SJSA1 (cell line): ENCODE data around the gene PLPPR3. TPM values are rescaled to one million over a fixed set of nuclear protein-coding genes. Genes with fewer than 3 reads are reported as not detected.

ENCODE experiments used
- DNase-seq, 2 experiments: peaks; one replicate each; pipeline ENCODE4 v3.0.0-alpha.2; 2015 to 2020; ENCODE audit warnings: low spot score in 2 of 2, low read depth in 1 of 2
- H3K27ac ChIP-seq: fragments of 250-450 bp; sonication (Bioruptor Pico); 2 replicates; pipeline ENCODE4 v1.5.1; 2020; ENCODE audit warnings: mild to moderate bottlenecking, moderate library complexity
- H3K27me3 ChIP-seq: fragments of 250-450 bp; sonication (Bioruptor Pico); replicated peaks from 2 replicates; pipeline ENCODE4 v1.5.1; 2020; ENCODE audit warnings: mild to moderate bottlenecking, moderate library complexity
- H3K36me3 ChIP-seq: fragments of 250-450 bp; sonication (Bioruptor Pico); 2 replicates; pipeline ENCODE4 v1.5.1; 2020; ENCODE audit warnings: mild to moderate bottlenecking
- H3K4me1 ChIP-seq: fragments of 250-450 bp; sonication (Bioruptor Pico); replicated peaks from 2 replicates; pipeline ENCODE4 v1.6.1; 2021; ENCODE audit warnings: mild to moderate bottlenecking
- H3K4me3 ChIP-seq: fragments of 250-450 bp; sonication (Bioruptor Pico); 2 replicates; pipeline ENCODE4 v1.5.1; 2020; ENCODE audit warnings: mild to moderate bottlenecking
- H3K9me3 ChIP-seq: fragments of 250-450 bp; sonication (Bioruptor Pico); replicated peaks from 2 replicates; pipeline ENCODE4 v1.5.1; 2020; ENCODE audit warnings: mild to moderate bottlenecking
- total RNA-seq: library from RNA; depleted of rRNA; stranded (reverse); fragments of >200 nt; shearing (Covaris generic); gene quantifications from 2 replicates; pipeline ENCODE4 v1.2.3, GENCODE V29; 2014

PLPPR3 gene
- total RNA-seq, 1 experiment from 2014 or later: 1.1 TPM

DNA sequence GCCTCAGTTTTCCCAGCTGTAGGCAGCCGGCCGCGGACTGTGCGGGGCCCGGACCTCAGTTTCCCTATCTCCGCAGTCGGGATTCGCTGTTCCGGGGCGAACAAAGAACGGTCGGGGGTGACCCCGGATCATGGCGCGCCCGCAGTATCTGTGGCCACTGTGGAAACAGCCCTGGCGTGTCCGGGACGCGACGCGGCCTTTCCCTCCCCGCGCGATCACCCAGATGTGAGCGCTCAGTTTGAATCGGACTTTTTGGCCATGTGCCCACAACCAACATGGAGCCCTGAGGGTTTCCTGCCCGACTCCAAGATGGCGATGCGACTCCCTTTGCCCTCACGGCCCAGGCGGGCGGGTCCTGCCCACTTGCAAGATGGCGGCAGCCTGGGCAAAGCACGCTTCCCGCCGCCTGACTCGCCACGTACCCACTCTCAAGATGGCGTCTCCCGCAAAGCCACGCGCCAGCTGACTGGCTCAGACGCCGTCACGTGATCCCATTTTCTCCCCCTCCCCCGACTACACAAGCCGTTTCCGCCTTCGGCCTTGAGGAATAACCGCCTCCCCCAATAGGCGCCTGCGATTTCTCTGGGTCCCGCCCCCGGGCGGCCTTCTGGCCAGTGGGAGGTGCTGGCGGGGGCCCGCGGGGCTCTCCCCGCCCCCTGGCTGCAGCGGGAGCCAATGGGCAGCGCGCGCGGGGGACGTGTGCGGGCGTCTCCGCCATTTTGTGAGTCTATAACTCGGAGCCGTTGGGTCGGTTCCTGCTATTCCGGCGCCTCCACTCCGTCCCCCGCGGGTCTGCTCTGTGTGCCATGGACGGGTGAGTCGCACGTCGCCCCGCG, 24.8 kb downstream of the PLPPR3 start, which contains the start of gene PTBP1:
TSS of gene PTBP1 (plus strand) at position 761 of the 836 bp plus-strand sequence. CDS start at position 807, 46 bp downstream.
- H3K27ac ChIP-seq: peak within 1 kb of the TSS; percentile 93
- no peaks in the 10 kb centered on the region for H3K27me3 ChIP-seq
- H3K4me1 ChIP-seq: peaks cover 42% of the 10 kb centered on the region
- peak within 1 kb of the TSS; percentile 95 for H3K4me3 ChIP-seq
- H3K9me3 ChIP-seq: no peaks in the 10 kb centered on the region
- DNase-seq: peak; percentile 100
- H3K36me3 ChIP-seq: peaks cover 42% of the 10 kb centered on the region

DNA sequence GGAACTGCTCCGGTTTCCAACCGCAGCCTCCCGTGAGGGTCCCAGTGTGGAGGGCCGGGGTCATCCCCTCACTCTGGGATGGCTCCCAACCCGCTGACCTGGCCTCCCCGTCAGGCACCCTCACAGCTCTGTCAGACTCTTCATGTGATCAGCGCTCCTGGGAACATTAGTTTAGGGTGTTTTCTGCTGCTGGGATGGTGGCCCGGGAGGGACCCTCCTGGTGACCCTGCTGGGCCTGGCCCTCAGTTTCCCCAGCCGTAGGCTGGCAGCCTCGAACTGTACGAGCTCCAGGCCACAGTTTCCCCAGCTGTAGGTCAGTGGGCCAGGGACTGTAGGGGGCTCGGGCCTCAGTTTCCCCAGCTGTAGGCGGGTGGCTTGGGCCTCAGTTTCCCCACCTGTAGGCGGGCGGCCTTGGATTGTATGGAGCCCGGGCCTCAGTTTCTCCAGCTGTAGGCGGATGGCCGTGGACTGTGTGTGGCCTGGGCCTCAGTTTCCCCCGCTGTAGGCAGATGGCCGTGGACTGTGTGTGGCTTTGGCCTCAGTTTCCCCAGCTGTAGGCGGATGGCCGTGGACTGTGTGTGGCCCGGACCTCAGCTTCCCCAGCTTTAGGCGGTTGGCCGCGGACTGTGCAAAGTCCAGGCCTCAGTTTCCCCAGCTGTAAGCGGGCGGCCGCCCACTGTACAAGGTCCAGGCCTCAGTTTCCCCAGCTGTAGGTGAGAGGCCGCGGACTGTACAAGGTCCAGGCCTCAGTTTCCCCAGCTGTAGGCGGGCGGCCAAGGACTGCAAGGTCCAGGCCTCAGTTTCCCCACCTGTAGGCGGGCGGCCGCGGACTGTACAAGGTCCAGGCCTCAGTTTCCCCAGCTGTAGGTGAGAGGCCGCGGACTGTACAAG, 25.8 kb downstream of the PLPPR3 start:
- DNase-seq: peak in 1 of 2 experiments; percentile 43

DNA sequence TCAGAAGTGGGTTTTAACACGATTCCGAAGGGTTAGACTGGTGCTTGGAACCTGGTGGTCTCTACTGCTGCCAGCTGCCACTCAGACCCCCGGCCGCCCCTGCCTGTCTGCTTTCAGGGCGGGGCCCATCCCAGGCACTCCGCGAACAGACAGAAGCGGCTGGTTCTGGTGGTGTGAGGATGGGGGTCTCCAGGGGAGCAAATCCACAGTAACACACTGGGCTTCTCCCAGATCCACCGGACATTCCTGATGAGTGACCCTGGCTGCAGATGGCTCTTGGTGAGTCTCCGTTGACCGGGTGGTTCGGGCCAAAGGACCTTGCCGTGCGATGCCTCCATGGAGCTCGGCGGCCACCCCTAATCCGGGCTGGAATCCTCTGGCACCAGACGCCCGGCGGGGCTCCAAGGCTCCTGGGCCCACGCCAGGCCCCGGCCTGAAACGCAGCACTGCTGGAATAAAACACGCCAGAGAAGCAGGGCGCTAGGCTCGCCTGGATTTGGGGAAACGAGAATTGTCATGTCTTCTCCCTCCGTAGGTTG, 26.6 kb downstream of the PLPPR3 start:
- no peak overlapping the region for H3K4me3 ChIP-seq
- peaks cover 36% of the 10 kb centered on the region for H3K36me3 ChIP-seq
- no peaks in the 10 kb centered on the region for H3K9me3 ChIP-seq
- peaks cover 40% of the 10 kb centered on the region for H3K4me1 ChIP-seq
- no peaks in the 10 kb centered on the region for H3K27me3 ChIP-seq
- H3K27ac ChIP-seq: no peak overlapping the region
- no peak for DNase-seq

More for the DNA sequence above, 25.8 kb downstream of the PLPPR3 start:
- peaks cover 40% of the 10 kb centered on the region for H3K4me1 ChIP-seq
- no peaks in the 10 kb centered on the region for H3K9me3 ChIP-seq
- no peak overlapping the region for H3K27ac ChIP-seq
- H3K4me3 ChIP-seq: peak overlapping the region; percentile 40; the same call in 1 of the 2 replicates
- no peaks in the 10 kb centered on the region for H3K27me3 ChIP-seq
- H3K36me3 ChIP-seq: peaks cover 36% of the 10 kb centered on the region

DNA sequence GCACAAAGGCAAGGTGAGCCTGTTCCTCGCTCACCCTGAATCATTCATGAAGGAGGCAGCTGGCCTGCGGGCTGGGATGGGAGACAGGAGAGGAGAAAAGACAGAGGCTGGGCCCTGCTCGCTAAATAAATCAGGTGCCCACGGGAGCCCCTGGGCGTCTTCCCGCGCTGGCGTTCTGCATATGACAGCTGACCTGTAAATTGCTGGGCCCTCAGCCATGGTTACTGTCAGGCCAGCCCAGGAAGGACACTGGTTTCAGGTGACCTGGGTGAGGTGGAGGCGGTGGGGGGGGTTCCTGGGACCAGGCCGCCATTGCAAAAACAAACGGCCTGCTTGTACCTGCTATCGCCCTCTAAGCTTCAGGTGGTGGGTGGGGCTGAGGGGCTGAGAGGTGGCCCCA, 27.9 kb downstream of the PLPPR3 start:
- no peaks in the 10 kb centered on the region for H3K9me3 ChIP-seq
- no peak overlapping the region for H3K4me3 ChIP-seq
- H3K27me3 ChIP-seq: no peaks in the 10 kb centered on the region
- no peak for DNase-seq
- H3K4me1 ChIP-seq: peaks cover 44% of the 10 kb centered on the region
- H3K36me3 ChIP-seq: peaks cover 30% of the 10 kb centered on the region
- no peak overlapping the region for H3K27ac ChIP-seq

DNA sequence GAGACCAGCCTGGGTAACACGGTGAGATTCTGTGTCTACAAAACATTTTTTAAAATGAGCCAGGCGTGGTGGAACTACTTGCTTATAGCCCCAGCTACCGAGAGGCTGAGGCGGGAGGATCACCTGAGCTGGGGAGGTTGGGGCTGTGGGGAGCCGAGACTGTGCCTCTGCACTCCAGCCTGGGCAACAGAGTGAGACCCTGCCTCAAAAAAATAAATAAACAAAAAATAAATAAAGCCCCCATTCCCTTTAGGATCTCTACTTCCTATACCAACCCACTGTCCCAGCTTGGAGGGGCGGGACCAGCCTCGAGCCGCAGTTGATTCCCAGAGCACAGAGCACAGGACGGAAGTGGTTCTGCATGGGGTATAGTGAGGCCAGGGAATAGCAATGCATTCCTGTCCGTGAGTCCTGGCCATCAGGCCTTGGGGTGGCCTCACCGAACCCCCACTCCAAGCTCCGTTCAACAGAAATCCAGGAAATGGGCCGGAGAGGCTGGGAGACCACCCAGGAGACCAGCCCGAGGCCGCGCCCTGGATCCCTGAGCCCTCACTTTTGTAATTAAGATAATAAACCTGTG, 29.4 kb downstream of the PLPPR3 start:
- H3K4me1 ChIP-seq: peaks cover 58% of the 10 kb centered on the region

DNA sequence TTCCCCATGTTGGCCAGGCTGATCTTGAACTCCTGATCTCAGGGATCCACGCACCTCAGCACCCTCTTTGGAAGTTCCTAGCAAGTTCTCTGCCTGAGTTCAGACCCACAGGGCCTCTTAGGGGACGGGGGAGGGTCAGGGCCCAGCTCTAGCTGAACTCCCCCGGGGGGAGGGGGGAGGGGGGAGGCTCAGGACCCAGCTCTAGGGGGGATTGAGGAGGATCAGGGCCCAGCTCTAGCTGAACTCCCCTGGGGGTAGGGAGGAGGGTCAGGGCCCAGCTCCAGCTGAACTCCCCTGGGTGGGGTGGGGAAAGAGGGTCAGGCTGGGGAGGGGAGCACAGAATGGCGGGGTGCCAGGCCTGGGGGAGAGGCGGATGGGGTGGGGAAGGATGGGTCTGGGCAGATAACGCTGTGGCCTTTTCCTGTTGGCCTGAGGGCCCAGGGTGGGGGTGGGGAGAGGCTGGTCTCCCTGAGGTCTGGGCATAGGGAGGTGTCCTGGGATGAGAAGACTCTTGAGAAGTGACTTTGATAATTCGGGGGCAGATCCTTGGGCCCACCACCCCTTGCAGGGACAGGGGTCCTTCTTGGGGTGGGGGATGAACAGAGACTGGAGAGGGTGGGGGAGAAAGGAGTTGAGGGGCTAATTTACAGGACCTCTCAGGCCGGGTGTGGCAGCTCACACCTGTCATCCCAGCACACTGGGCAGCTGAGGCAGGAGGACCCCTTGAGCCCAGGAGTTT, 30.0 kb downstream of the PLPPR3 start:
- Histone ChIP-seq H3K9me3 (no peaks in the 10 kb centered on the region), H3K4me3 (no peak overlapping the region), H3K36me3 (peaks cover 40% of the 10 kb centered on the region), H3K4me1 (peaks cover 62% of the 10 kb centered on the region), H3K27me3 (no peaks in the 10 kb centered on the region), H3K27ac (peak overlapping the region; percentile 59)
- DNase-seq: no peak

More for the DNA sequence above, 29.4 kb downstream of the PLPPR3 start:
- DNase-seq: peak; percentile 69 to 84
- Histone ChIP-seq H3K27ac (peak overlapping the region; percentile 59), H3K4me3 (no peak overlapping the region), H3K36me3 (peaks cover 33% of the 10 kb centered on the region), H3K27me3 (no peaks in the 10 kb centered on the region), H3K9me3 (no peaks in the 10 kb centered on the region)

DNA sequence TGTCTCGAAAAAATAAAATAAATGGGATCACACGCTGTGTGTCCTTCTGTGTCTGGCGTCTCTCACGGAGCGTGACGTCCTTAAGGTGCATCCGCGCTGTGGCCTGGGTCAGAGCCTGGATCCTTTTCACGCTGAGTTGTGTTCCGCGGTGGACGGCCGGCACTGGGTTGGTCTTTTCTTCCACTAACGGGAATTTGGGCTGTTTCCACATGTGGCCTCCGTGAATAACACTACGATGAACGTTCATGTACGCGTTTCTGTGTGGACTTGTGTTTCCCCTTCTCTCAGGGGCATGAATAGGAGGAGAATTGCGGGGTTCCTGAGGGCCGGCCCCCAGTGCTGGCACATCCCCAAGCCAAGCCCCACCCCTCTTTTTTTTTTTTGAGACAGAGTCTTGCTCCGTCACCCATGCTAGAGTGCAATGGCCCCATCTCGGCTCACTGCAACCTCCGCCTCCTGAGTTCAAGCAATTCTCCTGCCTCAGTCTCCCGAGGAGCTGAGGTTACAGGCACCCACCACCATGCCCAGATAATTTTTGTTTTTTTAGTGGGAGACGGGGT, 30.7 kb downstream of the PLPPR3 start:
- H3K36me3 ChIP-seq: peaks cover 44% of the 10 kb centered on the region
- no peaks in the 10 kb centered on the region for H3K9me3 ChIP-seq
- H3K27me3 ChIP-seq: no peaks in the 10 kb centered on the region
- H3K27ac ChIP-seq: no peak overlapping the region
- peaks cover 62% of the 10 kb centered on the region for H3K4me1 ChIP-seq
- no peak overlapping the region for H3K4me3 ChIP-seq
- no peak for DNase-seq

DNA sequence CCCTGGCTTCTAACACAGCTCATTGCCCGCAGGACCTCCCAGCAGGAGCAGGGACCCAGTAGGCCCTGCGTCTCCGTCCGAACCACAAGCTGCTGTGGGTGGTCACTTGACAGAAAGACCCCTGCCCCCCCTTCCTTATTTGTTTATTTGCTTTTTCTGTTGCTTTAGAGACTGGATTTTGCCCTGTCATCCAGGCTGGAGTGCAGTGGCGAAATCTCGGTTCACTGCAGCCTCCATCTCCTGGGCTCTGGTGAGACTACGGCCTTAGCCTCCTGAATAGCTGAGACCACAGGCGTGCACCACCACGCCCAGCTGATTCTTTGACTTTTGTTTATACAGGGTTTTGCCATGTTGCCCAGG, 32.1 kb downstream of the PLPPR3 start:
- Histone ChIP-seq H3K27ac (peak overlapping the region; percentile 41), H3K4me1 (peaks cover 61% of the 10 kb centered on the region), H3K36me3 (peaks cover 54% of the 10 kb centered on the region), H3K9me3 (no peaks in the 10 kb centered on the region), H3K27me3 (no peaks in the 10 kb centered on the region), H3K4me3 (no peak overlapping the region)
- peak; percentile 98 for DNase-seq

DNA sequence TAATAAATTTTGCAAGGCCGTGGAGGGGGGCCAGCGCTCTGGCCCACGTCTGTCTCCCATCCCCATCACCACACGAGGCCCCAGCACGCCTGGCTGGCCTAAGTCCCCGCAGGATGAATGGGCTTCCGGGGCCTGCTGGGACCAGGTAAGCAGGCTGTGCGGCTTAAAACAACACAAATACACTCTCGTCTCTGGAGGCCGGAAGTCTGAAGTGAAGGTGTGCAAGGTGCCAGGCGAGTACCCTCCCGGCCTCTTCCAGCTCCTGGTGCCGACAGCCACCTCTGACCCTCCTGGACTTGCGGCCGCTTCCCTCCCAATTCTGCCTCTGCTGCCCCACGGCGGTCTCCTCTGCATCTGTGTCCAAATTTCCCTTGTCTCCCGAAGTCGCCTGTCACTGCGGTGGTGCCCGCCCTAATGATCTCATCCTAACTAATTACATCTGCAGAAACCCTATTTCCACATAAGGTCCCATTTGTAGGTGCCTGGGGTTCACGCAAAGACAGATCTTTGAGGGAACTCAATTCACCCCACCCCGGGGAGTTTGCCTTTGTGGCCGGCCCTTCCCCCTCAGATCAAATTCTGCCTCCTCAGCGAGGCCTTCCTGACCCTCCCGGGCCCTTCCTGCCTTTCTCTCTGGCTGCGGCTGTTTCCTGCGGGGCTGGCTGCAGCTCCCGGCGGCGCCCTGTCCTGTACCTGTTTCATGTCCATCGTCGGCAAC, 32.6 kb downstream of the PLPPR3 start:
- Histone ChIP-seq H3K27me3 (no peaks in the 10 kb centered on the region), H3K27ac (peak overlapping the region; percentile 41), H3K4me3 (no peak overlapping the region; the same call in 1 of the 2 replicates), H3K36me3 (peaks cover 60% of the 10 kb centered on the region), H3K9me3 (no peaks in the 10 kb centered on the region), H3K4me1 (peaks cover 66% of the 10 kb centered on the region)
- no peak for DNase-seq

DNA sequence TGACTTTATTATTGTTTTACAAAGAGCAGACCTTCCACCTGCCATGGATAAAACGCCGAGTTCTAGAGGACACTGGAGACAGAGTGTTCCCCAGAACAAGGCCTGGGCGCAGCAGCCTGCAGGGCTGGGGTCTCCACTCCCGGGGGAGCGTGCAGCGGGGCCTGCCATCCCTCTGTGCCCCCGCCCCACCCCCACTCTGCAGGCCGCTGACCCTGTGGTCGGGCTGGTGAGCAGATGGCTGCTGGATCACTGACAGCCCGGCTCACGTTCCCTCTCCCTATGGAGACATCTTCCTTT, 33.1 kb downstream of the PLPPR3 start:
- Histone ChIP-seq H3K4me1 (peaks cover 71% of the 10 kb centered on the region), H3K27ac (peak overlapping the region; percentile 41), H3K36me3 (peaks cover 64% of the 10 kb centered on the region), H3K9me3 (no peaks in the 10 kb centered on the region), H3K4me3 (no peak overlapping the region), H3K27me3 (no peaks in the 10 kb centered on the region)
- no peak for DNase-seq

DNA sequence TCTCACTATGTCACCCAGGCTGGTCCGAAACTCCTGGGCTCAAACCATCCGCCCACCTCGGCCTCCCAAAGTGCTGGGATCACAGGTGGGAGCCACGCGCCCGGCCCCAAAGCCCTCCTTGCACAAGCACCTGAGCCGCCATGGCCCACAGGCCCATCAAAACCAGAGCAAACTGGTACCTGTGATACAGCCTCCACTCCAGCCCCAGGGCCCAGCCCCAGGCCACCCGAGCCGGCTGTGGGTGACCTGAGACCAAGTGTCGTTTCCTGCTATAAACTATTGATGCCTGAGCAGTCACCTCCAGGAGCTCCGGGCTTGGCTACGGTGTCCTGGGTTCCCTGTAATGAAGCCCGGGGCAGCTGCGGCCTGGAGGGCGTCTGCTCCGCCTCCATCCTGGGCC, 34.2 kb downstream of the PLPPR3 start:
- H3K4me3 ChIP-seq: no peak overlapping the region

DNA sequence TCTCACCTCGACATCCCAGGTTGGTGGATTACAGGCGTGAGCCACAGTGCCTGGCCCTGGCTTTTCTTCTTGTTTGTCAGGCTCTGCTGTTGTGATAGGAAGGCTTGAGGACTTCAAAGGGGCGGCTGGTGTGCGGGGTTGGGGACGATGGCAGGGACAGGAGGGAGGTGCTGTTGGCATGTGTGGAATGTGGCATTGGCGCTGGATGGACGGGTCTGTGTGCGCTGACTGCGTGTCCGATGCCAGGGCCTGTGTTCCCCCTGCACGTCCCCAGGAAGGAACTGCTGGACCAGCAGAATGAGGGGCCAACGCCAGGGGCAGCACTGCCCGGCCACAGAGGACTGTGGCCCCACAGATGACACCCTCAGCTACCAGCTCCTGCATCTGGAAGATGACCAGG, 37.2 kb downstream of the PLPPR3 start:
- peak in 1 of 2 experiments; percentile 35 for DNase-seq
- Histone ChIP-seq H3K4me1 (peaks cover 74% of the 10 kb centered on the region), H3K27ac (peak overlapping the region; percentile 95; the same call in 1 of the 2 replicates), H3K9me3 (no peaks in the 10 kb centered on the region), H3K36me3 (peaks cover 56% of the 10 kb centered on the region), H3K4me3 (peak overlapping the region; percentile 47), H3K27me3 (no peaks in the 10 kb centered on the region)

More for the DNA sequence above, 34.2 kb downstream of the PLPPR3 start:
- H3K27ac ChIP-seq: no peak overlapping the region; the same call in 1 of the 2 replicates
- no peaks in the 10 kb centered on the region for H3K27me3 ChIP-seq
- DNase-seq: no peak
- peaks cover 64% of the 10 kb centered on the region for H3K36me3 ChIP-seq
- peaks cover 76% of the 10 kb centered on the region for H3K4me1 ChIP-seq
- H3K9me3 ChIP-seq: no peaks in the 10 kb centered on the region
